Activated CD4-positive, alpha-beta T cell treated with anti-CD3 and anti-CD28 coated beads, Interleukin-2, amount 50 U/mL, for 16 hours (primary cell): Measurements from ENCODE around the gene NTRK2.

ENCODE experiments used
- DNase-seq: peaks from one replicate; pipeline ENCODE4 v3.0.0-alpha.2; 2020

The NTRK2 gene

DNA sequence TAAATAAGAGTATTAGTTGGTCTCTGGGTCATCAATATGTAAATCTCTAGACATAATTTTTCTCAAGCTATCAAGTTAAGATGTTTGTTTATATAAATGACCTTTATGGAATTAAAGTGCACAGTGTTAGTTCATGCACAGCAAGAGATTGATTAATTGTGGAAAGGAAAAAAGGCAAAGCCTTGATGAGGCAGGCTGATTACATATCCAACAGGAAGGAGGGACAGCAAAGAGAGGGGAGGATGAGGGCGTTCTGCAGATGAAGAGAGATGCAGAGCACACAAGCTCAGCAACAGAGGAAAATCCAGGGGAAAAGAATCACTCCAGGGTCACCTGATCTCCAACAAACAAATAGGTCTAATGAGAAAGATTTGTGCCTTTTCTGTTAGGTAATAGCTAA lies 16.5 kb downstream of the NTRK2 start:
- DNase-seq: no peak

DNA sequence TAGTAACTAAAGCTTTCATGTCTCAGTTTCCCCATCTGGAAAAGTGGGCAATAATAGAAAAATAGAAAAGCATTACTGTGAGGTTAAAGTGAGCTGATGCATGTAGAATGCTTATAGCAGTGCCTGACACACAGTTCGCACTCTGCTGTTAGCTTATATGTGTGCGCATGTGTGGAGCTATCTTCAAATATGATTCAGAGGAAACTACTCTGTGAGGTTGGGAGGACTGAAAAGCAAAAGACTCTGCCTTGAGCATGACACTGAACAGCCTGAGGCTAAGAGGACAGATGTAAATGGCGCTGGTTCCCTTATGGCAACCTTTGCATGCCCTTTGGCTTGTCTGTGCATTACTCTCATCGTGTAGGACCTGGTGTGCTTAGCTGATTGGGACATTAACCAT lies 19.4 kb downstream of the NTRK2 start:
- DNase-seq: no peak

GRCh38 chr9:84691634-84692033 lies 22.1 kb downstream of the NTRK2 start:
- no peak for DNase-seq

DNA sequence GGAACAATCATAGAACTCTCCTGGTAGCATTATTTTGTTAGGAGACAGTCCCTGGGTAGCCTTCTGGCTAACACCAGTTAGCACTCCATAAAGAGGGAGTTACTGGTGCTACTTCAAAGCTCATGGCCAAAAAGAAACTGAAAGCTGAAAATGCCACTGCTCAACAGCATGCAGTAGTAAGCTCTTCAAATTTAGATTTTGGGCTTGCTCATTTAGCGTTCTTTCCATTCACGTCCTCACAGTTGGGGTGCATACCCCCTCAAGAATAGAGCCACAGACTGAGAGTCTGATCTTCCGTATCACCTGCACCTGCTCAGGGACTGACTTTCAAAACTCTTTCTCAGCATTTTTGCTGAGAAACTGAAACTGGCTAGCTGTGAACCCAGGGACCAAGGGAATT lies 24.7 kb downstream of the NTRK2 start:
- DNase-seq: no peak

- no peak for DNase-seq
Measured at GRCh38 chr9:84697042-84697441, 27.5 kb downstream of the NTRK2 start.

DNA sequence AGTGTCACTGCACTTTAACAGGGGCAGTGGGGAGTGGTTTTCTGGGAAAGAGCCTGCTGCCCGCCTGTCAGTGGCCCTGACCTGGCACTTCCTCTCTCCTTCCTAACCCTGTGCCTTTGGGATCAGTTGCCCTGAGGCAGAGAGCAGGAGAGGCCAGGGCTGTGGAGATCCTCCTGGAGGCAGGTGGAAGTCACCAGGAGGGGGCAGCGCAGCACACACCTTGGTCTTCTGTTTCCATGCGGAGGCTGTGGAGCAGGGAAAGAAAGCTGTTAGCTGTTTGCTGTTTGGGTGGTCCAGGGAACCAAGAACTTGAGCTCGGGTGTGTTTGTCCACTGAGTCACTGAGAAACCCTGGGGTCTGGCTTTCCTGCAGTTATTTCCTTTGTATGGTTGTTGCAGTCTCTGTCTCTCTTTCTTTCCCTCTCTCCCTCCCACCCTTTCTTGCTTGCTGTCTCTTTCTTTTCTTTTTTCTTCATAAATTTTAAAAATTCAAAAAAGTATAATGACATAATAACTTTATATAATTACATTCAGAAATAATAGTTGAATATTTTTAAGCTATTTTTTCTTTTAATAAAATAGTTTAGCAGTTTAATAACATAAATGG lies 28.1 kb downstream of the NTRK2 start:
- DNase-seq: peak; percentile 67

- DNase-seq: no peak
Measured at GRCh38 chr9:84698323-84698722, 28.8 kb downstream of the NTRK2 start.

DNA sequence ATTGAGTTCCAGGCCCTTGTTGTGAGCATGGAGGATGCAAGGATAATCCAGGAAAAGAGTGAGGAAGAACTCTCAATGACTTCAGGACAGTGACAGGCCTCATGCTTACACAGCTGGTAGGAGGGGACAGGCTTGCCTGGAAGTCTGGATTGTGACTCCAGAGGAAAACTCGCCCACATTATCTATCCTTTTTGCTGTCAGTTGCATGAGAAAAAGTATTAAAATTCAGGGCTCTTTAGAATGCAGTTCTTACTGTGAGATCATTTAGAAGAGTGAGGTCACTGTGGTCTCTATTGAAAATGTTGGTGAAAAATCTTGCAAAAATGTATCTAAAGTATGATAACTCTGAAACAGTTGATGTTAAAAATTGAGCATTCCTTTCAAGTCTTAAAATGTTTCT lies 30.5 kb downstream of the NTRK2 start:
- no peak for DNase-seq

DNA sequence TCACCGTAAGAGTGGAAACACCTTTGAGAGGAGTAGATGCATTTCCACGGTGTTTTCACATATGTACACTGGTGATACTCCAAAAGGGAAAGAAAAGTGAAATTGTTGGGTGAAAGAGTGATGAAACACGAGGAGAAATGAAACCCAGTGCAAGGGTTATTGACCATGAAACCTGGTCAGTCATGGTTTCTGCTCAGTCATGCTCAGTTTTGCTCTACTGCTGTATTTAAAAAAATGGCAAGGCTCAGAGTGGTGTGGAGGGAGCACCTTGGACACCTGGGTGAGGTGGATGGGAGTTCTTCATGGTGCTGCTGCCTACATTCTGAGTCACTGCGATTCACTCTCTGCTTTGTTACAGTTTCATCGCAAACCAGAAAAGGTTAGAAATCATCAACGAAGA lies 32.3 kb downstream of the NTRK2 start:
- no peak for DNase-seq

- DNase-seq: no peak
Measured at GRCh38 chr9:84702471-84702870, 32.9 kb downstream of the NTRK2 start.

DNA sequence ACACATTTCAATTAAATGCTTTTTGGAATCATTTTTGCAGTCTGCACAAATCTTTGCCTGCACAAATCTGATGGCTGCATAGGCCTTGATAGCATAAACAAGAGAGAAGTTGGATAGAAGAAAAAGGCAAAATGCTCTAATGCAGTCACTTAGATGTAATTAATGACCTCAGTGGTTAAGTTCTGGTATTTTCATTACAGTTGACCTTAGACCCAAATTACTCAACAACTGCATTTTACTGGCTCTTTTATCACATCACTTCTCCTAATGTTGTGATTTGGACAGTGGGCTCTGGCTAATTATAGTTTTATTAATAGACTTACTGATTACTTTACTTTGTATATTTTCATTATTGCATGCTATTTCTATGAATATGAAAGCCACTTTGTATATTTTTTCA lies 34.3 kb downstream of the NTRK2 start:
- DNase-seq: no peak

GRCh38 chr9:84705128-84705527 lies 35.6 kb downstream of the NTRK2 start:
- no peak for DNase-seq

GRCh38 chr9:84708400-84708799 lies 38.9 kb downstream of the NTRK2 start:
- no peak for DNase-seq

GRCh38 chr9:84709056-84709455 lies 39.5 kb downstream of the NTRK2 start:
- no peak for DNase-seq

GRCh38 chr9:84710701-84711397 lies 41.3 kb downstream of the NTRK2 start:
- DNase-seq: no peak

- DNase-seq: no peak
Measured at GRCh38 chr9:84711398-84711777, 41.9 kb downstream of the NTRK2 start.

DNA sequence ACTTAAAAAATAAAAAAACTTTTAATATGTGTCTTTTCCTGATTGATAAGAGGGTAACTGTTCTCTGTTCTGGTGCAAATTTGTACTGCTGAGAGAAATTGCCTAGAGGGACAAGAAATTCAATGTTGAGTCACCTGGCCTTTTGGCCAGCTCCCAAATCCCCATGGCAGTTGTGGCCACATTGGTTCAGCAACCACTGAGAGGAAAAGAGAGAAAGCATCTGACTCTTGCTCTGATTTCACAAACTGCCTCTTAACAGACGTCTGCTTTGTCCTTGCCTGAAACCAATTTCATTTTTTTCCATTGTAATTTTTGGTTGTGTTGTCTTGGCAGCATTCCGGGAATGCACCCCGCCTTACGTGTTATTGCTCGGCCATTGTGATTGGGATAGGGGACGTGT lies 42.4 kb downstream of the NTRK2 start:
- no peak for DNase-seq

DNA sequence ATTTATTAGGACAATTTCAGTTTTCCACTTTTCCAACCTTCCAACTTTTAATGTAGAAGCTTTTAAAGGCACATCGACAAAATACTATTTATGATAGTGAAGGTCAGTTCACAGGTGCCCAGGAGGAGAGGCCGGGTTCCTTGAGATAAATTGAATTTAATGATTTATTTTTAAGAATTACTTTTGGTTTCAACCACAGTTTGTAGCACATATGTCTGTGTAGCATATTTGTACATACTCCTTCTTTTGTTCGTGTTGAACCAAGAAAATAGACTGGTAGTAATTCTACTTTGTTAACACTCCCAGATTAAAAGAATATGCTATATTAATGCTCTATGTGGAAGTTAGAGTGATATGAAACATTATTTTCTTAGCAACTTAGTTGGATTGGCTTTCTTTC lies 46.7 kb downstream of the NTRK2 start:
- DNase-seq: no peak

GRCh38 chr9:84718476-84718875 lies 48.9 kb downstream of the NTRK2 start:
- DNase-seq: no peak

GRCh38 chr9:84722388-84722989 lies 53.0 kb downstream of the NTRK2 start:
- no peak for DNase-seq

DNA sequence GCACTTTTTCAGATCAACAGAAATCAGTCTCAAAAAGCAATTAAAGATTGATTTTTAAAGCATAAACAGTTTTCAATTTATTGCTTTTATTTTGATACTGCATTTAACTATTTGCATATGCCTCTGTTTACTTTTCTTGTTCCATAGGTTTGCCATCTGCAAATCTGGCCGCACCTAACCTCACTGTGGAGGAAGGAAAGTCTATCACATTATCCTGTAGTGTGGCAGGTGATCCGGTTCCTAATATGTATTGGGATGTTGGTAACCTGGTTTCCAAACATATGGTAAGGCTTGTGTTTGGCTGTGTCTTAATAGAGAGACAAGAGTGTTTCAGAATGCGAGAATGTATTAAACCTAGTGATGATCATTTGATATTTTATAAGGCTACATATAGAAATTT lies 53.9 kb downstream of the NTRK2 start:
- no peak for DNase-seq

GRCh38 chr9:84731696-84732095 lies 62.2 kb downstream of the NTRK2 start:
- no peak for DNase-seq

GRCh38 chr9:84736081-84736480 lies 66.6 kb downstream of the NTRK2 start:
- no peak for DNase-seq

DNA sequence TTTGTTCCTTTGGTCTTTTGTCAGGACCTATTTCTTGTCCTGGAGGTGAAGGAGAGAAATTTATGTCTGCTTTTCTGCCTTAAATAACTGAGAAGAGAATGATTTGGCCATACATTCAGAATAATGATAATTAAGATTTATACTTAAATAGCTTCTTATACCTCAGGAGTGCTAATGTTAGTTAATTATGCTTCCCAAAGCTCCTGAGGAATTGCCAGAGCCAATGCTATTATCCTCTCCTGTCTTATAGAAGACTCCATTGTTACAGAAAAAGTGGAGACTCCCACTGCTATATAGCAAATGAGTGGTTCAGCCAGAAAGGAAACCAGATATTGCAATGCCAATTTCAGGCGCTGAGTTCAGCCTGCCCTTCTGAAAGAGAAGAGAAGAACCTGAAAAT lies 67.0 kb downstream of the NTRK2 start:
- no peak for DNase-seq

DNA sequence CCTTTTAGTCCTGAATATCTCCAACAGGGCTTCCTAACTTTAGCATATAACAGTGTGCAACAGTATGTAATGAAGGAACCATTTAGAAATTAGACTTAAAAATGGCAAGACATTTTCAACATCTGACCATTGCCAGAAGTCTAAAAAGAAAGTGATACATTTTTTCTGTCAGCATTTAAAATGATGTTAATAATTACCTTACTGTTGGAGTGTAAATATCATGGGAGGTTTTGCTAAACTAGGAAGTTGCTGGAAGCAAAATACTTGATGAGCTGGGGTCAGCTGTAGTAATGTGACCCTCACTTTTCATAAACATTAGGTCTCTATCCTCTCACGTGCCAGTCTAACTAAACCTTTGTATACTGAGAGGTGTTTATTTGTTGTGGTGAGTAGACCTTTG lies 68.8 kb downstream of the NTRK2 start:
- no peak for DNase-seq
